GM12878 (cell line): ENCODE measurements around the gene TIGD2. TPM values are rescaled to one million over a fixed set of nuclear protein-coding genes. Genes with fewer than 3 reads are reported as not detected.

Source experiments
- ATAC-seq: fragments of 200-7000 bp; cut with Tn5 transposase; 3 replicates; pipeline ENCODE4 v1.9.1; 2020; ENCODE audit warnings: mild to moderate bottlenecking, moderate library complexity
- BruUV-seq: library from RNA; stranded (reverse); fragments of 400-500 nt; replicated peaks from 2 replicates; lab custom pipeline; 2021; lab: Mats Ljungman, UMichigan
- CTCF ChIA-PET: fragments of 300-600 bp; sonication (Branson Sonifier 250); formaldehyde crosslinking; extraction: SDS; loops from one replicate; lab custom pipeline; 2021; ENCODE audit warnings: inconsistent platforms; lab: Yijun Ruan, JAX
- POLR2A ChIA-PET: fragments of 350-600 bp; formaldehyde crosslinking; extraction: SDS; loops from one replicate; lab custom pipeline; 2021; ENCODE audit warnings: inconsistent platforms; lab: Charles Lee
- RAD21 ChIA-PET: fragments of 300-600 bp; sonication (Branson Sonifier 250); formaldehyde crosslinking; loops from one replicate; lab custom pipeline; 2023; ENCODE audit warnings: antibody characterized with exemption; ENCODE audit not compliant: unreplicated experiment; lab: Charles Lee
- SMC1A ChIA-PET: fragments of 300-600 bp; sonication (Branson Sonifier 250); formaldehyde crosslinking; loops from one replicate; lab custom pipeline; 2023; ENCODE audit not compliant: unreplicated experiment, uncharacterized antibody; lab: Charles Lee
- DNase-seq: peaks from one replicate; pipeline ENCODE4 v3.0.0-alpha.2; 2011; ENCODE audit warnings: low read depth, low spot score
- FAIRE-seq: peaks from 3 replicates; lab custom pipeline; 2011; peaks lifted over from hg19 to GRCh38; lab: Jason Lieb, UNC
- H2AFZ ChIP-seq: 2 replicates; pipeline ENCODE4 v1.6.0; 2011; ENCODE audit warnings: low read depth, low read length, control low read depth; ENCODE audit not compliant: control insufficient read depth
- H3K27ac ChIP-seq: 2 replicates; pipeline ENCODE4 v1.5.1; 2011; ENCODE audit warnings: control low read depth; ENCODE audit not compliant: control insufficient read depth, insufficient read depth
- H3K27me3 ChIP-seq, 2 experiments: replicated peaks in 1 of 2; 2 replicates each; pipeline versions ENCODE4 v1.6.0 to v1.6.1; 2011; ENCODE audit warnings: low read length in 1 of 2; ENCODE audit not compliant: control insufficient read depth in 2 of 2, insufficient read depth in 2 of 2
- H3K36me3 ChIP-seq, 2 experiments: 2 replicates each; pipeline ENCODE4 v1.5.1; 2011; ENCODE audit warnings: low read length in 1 of 2; ENCODE audit not compliant: control insufficient read depth in 2 of 2, insufficient read depth in 2 of 2
- H3K4me1 ChIP-seq: 2 replicates; pipeline ENCODE4 v1.6.1; 2011; ENCODE audit warnings: mild to moderate bottlenecking, low read length, moderate library complexity, mixed read lengths; ENCODE audit not compliant: control insufficient read depth, insufficient read depth
- H3K4me2 ChIP-seq: 2 replicates; pipeline ENCODE4 v1.6.0; 2011; ENCODE audit warnings: control low read depth; ENCODE audit not compliant: control insufficient read depth, insufficient read depth
- H3K4me3 ChIP-seq: fragments of 200-600 bp; sonication (generic); 2 replicates; pipeline ENCODE4 v1.5.1; 2016
- H3K79me2 ChIP-seq: 2 replicates; pipeline ENCODE4 v1.6.0; 2011; ENCODE audit warnings: low read length; ENCODE audit not compliant: control insufficient read depth, insufficient read depth
- H3K9ac ChIP-seq: 2 replicates; pipeline ENCODE4 v1.8.0; 2011; ENCODE audit warnings: low read length, control low read depth, mixed read lengths; ENCODE audit not compliant: control insufficient read depth, insufficient read depth
- H3K9me3 ChIP-seq: replicated peaks from 3 replicates; pipeline ENCODE4 v1.5.1; 2011; ENCODE audit warnings: mild to moderate bottlenecking, low read length; ENCODE audit not compliant: control insufficient read depth, insufficient read depth
- H4K20me1 ChIP-seq: 2 replicates; pipeline ENCODE4 v1.6.0; 2011; ENCODE audit not compliant: control insufficient read depth, insufficient read depth
- BCL3 ChIP-seq: IDR thresholded peaks from 2 replicates; pipeline ENCODE4 v1.6.1; 2011; ENCODE audit warnings: borderline replicate concordance, low read depth, mild to moderate bottlenecking, moderate library complexity, low read length; ENCODE audit not compliant: insufficient read depth, poor library complexity, severe bottlenecking
- EP300 ChIP-seq, 2 experiments: fragments of 150-350 bp in 1 of 2; IDR thresholded peaks; 2 replicates each; pipeline ENCODE4 v1.6.1; 2011 to 2012; ENCODE audit warnings: low read depth in 2 of 2, low read length in 2 of 2, borderline replicate concordance in 1 of 2, improper control_type of control experiment in 1 of 2, inconsistent platforms in 1 of 2; ENCODE audit not compliant: control insufficient read depth in 1 of 2
- GABPA ChIP-seq: IDR thresholded peaks from 2 replicates; pipeline ENCODE4 v1.6.1; 2014; ENCODE audit warnings: antibody characterized with exemption, low read depth, mild to moderate bottlenecking, inconsistent platforms
- HDAC6 ChIP-seq: fragments of 200-600 bp; sonication (generic); IDR thresholded peaks from one replicate; pipeline ENCODE4 v1.8.0; 2017; ENCODE audit warnings: antibody characterized with exemption; ENCODE audit not compliant: unreplicated experiment
- JUNB ChIP-seq: IDR thresholded peaks from 2 replicates; pipeline ENCODE4 v1.6.1; 2016; ENCODE audit warnings: antibody characterized with exemption, mild to moderate bottlenecking
- MTA2 ChIP-seq: fragments of 450-650 bp; IDR thresholded peaks from 2 replicates; pipeline ENCODE4 v1.6.1; 2016; ENCODE audit warnings: low read depth, mild to moderate bottlenecking, moderate library complexity
- RAD51 ChIP-seq: fragments of 450-650 bp; IDR thresholded peaks from 2 replicates; pipeline ENCODE4 v1.6.1; 2016; ENCODE audit warnings: moderate library complexity, mild to moderate bottlenecking, inconsistent platforms
- RELA ChIP-seq: fragments of 450-650 bp; IDR thresholded peaks from 2 replicates; pipeline ENCODE4 v1.8.0; 2014; ENCODE audit warnings: borderline replicate concordance; ENCODE audit not compliant: partially characterized antibody
- SMAD1 ChIP-seq: fragments of 450-650 bp; IDR thresholded peaks from 2 replicates; pipeline ENCODE4 v1.6.1; 2018; ENCODE audit warnings: mild to moderate bottlenecking, low read depth; ENCODE audit not compliant: partially characterized antibody
- SPI1 ChIP-seq: IDR thresholded peaks from 2 replicates; pipeline ENCODE4 v1.6.1; 2011; ENCODE audit warnings: low read depth, mild to moderate bottlenecking, low read length, moderate library complexity, borderline replicate concordance; ENCODE audit not compliant: insufficient read depth
- ZNF274 ChIP-seq: IDR thresholded peaks from one replicate; pipeline ENCODE4 v1.8.0; 2011; ENCODE audit not compliant: insufficient read length, insufficient read depth
- WGBS: methylation state at CpG from one replicate; pipeline ENCODE4 v1.1.6; 2016; ENCODE audit warnings: low lambda C conversion rate; ENCODE audit not compliant: insufficient replicate concordance, insufficient coverage; ENCODE audit errors: missing lambda C conversion rate; 5-methylcytosine and 5-hydroxymethylcytosine counted together
- in situ Hi-C: fragments of 300-500 bp; cut with MboI; formaldehyde crosslinking; loops from 9 replicates; pipeline ENCODE4 v1.14.3; 2018; ENCODE audit warnings: mixed read lengths
- intact Hi-C: fragments of 100-400 bp; cut with micrococcal nuclease; formaldehyde crosslinking; loops from one replicate; pipeline ENCODE4 v1.14.2; 2022; ENCODE audit not compliant: unreplicated experiment
- polyA plus RNA-seq, 11 experiments: library from polyadenylated mRNA; depleted of rRNA in 4 of 11; unstranded in 6 of 11; stranded (reverse) in 5 of 11; fragments of >200 nt; fragmentation: Nextera tagmentation in 4 of 11; fragmentation: Illumina TruSeq in 1 of 11; extraction: Ambion mirVana in 4 of 11; extraction: Trizol in 1 of 11; gene quantifications; 1 replicate in 1 of 11; 2 replicates in 10 of 11; pipeline versions ENCODE4 v1.2.1 to v1.2.3, GENCODE V29; 2011 to 2016; ENCODE audit warnings: inconsistent platforms in 2 of 11, missing spikeins in 2 of 11, low read depth in 1 of 11
- total RNA-seq, 4 experiments: library from RNA; depleted of rRNA in 3 of 4; stranded (reverse); fragments of >200 nt in 3 of 4; fragmentation: Illumina TruSeq in 1 of 4; extraction: Trizol in 1 of 4; gene quantifications; 2 replicates each; pipeline versions ENCODE4 v1.2.1 to v1.2.3, GENCODE V29; 2013 to 2021

TIGD2 gene
- total and polyA plus RNA-seq, 10 of the 15 experiments (the other 5 are each of a cell fraction or from before 2014, with no cell fraction given), result 2.4 to 8.4 (median 5.0) TPM

GRCh38 chr4:89069481-89069880 lies 41.9 kb upstream of the TIGD2 start:
- WGBS, result 3% methylated on average over 2 of the region's 2 CpGs
- H3K79me2 ChIP-seq, result no peaks in the 10 kb centered on the region
- 0 out of 2 replicates have a peak overlapping the region, but pooled peaks have one; percentile 15 for H2AFZ ChIP-seq
- H3K27me3 ChIP-seq, result no peaks in the 10 kb centered on the region
- ChIA-PET SMC1A (interaction anchor here (0.9 to 5.6 kb wide), 10 partner anchors 10 to 250 kb away, joined by 3 to 58 read pairs (median 7); partner anchors contain the start of gene FAM13A), CTCF (interaction anchor here (0.9 to 3.6 kb wide), 5 partner anchors 15 to 60 kb away, joined by 3 to 9 read pairs (median 4); no protein-coding TSS in a partner anchor), POLR2A (interaction anchor here (0.7 to 2.2 kb wide), 8 partner anchors 8 to 397 kb away, joined by 3 to 6 read pairs (median 4); partner anchors contain the start of gene FAM13A), RAD21 (interaction anchor here (0.7 to 5.7 kb wide), 6 partner anchors 13 to 46 kb away, joined by 3 to 64 read pairs (median 6); partner anchors contain the start of genes FAM13A and TIGD2)
- H3K4me3 ChIP-seq, result no peak overlapping the region
- no peak overlapping the region for H3K4me2 ChIP-seq
- no peaks in the 10 kb centered on the region for H4K20me1 ChIP-seq
- peak; percentile 83 for FAIRE-seq
- ATAC-seq, result peak; percentile 89
- H3K36me3 ChIP-seq, result no peaks in the 10 kb centered on the region
- DNase-seq, result peak; percentile 40
- H3K4me1 ChIP-seq, result no peaks in the 10 kb centered on the region; the same call in 1 of the 2 replicates
- in situ Hi-C loops, result no loop called here
- TF ChIP-seq HDAC6 (no peak), SPI1 (0 out of 2 replicates have a peak, but pooled peaks have one; percentile 7), GABPA (no peak)
- no peak overlapping the region for H3K27ac ChIP-seq
- BruUV-seq, result no TSS peak
- H3K9ac ChIP-seq, result no peak overlapping the region
- intact Hi-C loops, result no loop called here
- H3K9me3 ChIP-seq, result peaks cover 1% of the 10 kb centered on the region; the same call in 2 of the 3 replicates

GRCh38 chr4:89070041-89070440 lies 41.3 kb upstream of the TIGD2 start:
- in situ Hi-C loops, result no loop called here
- peak; percentile 43 for TF ChIP-seq RELA
- TF ChIP-seq MTA2, result peak; percentile 73
- no peak for TF ChIP-seq ZNF274
- TF ChIP-seq RAD51, result peak; percentile 67; the same call in 1 of the 2 replicates
- TF ChIP-seq EP300 (IDR thresholded peaks at IDR 0.05; ENCODE audit: borderline replicate concordance in 1 of 2, control insufficient read depth in 1 of 2, low read depth in 2 of 2, low read length in 2 of 2), result peak; percentile 24 to 74; a peak in 2 of 4 replicates
- TF ChIP-seq BCL3, result no peak
- TF ChIP-seq SMAD1, result no peak
- TF ChIP-seq JUNB, result no peak

More at GRCh38 chr4:89070041-89070440, 41.3 kb upstream of the TIGD2 start:
- POLR2A ChIA-PET, result interaction anchor here (1.1 to 2.2 kb wide), 7 partner anchors 9 to 31 kb away, joined by 3 to 6 read pairs (median 4); partner anchors contain the start of gene FAM13A
- Histone ChIP-seq H3K4me1 (no peaks in the 10 kb centered on the region; the same call in 1 of the 2 replicates), H2AFZ (no peak overlapping the region), H3K36me3 (no peaks in the 10 kb centered on the region), H4K20me1 (no peaks in the 10 kb centered on the region), H3K4me3 (no peak overlapping the region), H3K9ac (no peak overlapping the region), H3K27ac (no peak overlapping the region), H3K4me2 (no peak overlapping the region), H3K9me3 (peaks cover 1% of the 10 kb centered on the region; the same call in 2 of the 3 replicates), H3K79me2 (no peaks in the 10 kb centered on the region), H3K27me3 (no peaks in the 10 kb centered on the region)
- FAIRE-seq (peak; percentile 73), DNase-seq (no peak), ATAC-seq (peak; percentile 86)
- SMC1A ChIA-PET, result interaction anchor here (0.8 to 5.6 kb wide), 12 partner anchors 8 to 251 kb away, joined by 3 to 58 read pairs (median 6); partner anchors contain the start of gene FAM13A
- intact Hi-C loops, result no loop called here
- CTCF ChIA-PET, result interaction anchor here (0.9 to 3.6 kb wide), 6 partner anchors 15 to 247 kb away, joined by 3 to 9 read pairs (median 4); no protein-coding TSS in a partner anchor
- BruUV-seq, result no TSS peak
- 2% methylated on average over 2 of the region's 2 CpGs for WGBS
- RAD21 ChIA-PET, result interaction anchor here (0.7 to 5.7 kb wide), 7 partner anchors 9 to 47 kb away, joined by 3 to 64 read pairs (median 4); partner anchors contain the start of genes FAM13A and TIGD2
